ENCODE results near the gene ENTR1.

DNA sequence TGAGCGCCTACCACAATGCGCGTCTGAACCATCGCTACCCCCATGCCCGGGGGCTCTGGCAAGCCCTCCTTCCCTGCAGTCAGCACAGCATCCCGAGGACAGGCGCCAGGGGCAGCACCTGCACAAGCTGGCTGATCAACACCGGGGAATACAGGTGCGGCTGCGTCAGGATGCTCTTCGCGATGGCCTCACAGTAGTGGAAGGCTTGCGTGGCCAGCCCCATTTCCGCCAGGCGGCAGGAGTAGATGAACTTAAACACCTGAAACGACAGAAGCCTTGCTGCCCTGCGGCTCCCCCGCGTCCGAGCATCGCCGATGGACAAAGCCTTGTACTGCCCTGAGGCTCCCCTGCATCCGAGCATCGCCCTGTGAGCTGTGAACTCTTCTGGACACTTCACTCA lies 46.9 kb upstream of the ENTR1 start:
- TF ChIP-seq POLR2AphosphoS5 (IDR thresholded peaks at IDR 0.05; ENCODE audit: low read depth, low read length) (no peak), TAF1 (IDR thresholded peaks at IDR 0.05; ENCODE audit: borderline replicate concordance, insufficient read depth, low read length) (no peak)
- TF ChIP-seq, protein P1, sequence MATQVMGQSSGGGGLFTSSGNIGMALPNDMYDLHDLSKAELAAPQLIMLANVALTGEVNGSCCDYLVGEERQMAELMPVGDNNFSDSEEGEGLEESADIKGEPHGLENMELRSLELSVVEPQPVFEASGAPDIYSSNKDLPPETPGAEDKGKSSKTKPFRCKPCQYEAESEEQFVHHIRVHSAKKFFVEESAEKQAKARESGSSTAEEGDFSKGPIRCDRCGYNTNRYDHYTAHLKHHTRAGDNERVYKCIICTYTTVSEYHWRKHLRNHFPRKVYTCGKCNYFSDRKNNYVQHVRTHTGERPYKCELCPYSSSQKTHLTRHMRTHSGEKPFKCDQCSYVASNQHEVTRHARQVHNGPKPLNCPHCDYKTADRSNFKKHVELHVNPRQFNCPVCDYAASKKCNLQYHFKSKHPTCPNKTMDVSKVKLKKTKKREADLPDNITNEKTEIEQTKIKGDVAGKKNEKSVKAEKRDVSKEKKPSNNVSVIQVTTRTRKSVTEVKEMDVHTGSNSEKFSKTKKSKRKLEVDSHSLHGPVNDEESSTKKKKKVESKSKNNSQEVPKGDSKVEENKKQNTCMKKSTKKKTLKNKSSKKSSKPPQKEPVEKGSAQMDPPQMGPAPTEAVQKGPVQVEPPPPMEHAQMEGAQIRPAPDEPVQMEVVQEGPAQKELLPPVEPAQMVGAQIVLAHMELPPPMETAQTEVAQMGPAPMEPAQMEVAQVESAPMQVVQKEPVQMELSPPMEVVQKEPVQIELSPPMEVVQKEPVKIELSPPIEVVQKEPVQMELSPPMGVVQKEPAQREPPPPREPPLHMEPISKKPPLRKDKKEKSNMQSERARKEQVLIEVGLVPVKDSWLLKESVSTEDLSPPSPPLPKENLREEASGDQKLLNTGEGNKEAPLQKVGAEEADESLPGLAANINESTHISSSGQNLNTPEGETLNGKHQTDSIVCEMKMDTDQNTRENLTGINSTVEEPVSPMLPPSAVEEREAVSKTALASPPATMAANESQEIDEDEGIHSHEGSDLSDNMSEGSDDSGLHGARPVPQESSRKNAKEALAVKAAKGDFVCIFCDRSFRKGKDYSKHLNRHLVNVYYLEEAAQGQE (IDR thresholded peaks at IDR 0.05; ENCODE audit: insufficient read depth in 1 of 2, low read depth in 2 of 2, low read length in 2 of 2) = no peak
